Central memory CD8-positive, alpha-beta T cell (primary cell): ENCODE results near the gene SLX4IP.

Experiments used
- ATAC-seq: fragments of 150-1000 bp; cut with Tn5 transposase; replicated peaks from 2 replicates; pipeline ENCODE4 v1.10.0; 2022; ENCODE audit warnings: mild to moderate bottlenecking, moderate FRiP score, moderate number of reproducible peaks; ENCODE audit not compliant: poor library complexity, severe bottlenecking; ENCODE audit errors: extremely low read depth
- DNase-seq, 2 donors: peaks; one replicate each; pipeline ENCODE4 v3.0.0; 2021; ENCODE audit warnings: low spot score in 2 of 2
- H3K27ac Mint-ChIP-seq: one replicate; pipeline ENCODE4 v1.8.0; 2022; ENCODE audit warnings: low read depth, mild to moderate bottlenecking, moderate library complexity, mixed read lengths
- H3K27me3 Mint-ChIP-seq: one replicate; pipeline ENCODE4 v1.8.0; 2022; ENCODE audit warnings: mixed read lengths
- H3K36me3 Mint-ChIP-seq: one replicate; pipeline ENCODE4 v1.8.0; 2022; ENCODE audit warnings: mild to moderate bottlenecking, moderate library complexity, mixed read lengths; ENCODE audit not compliant: insufficient read depth
- H3K4me1 Mint-ChIP-seq: one replicate; pipeline ENCODE4 v1.8.0; 2022; ENCODE audit warnings: mixed read lengths
- H3K4me3 Mint-ChIP-seq: one replicate; pipeline ENCODE4 v1.8.0; 2022; ENCODE audit warnings: mild to moderate bottlenecking, moderate library complexity, mixed read lengths
- H3K9me3 Mint-ChIP-seq: one replicate; pipeline ENCODE4 v1.8.0; 2022; ENCODE audit warnings: mixed read lengths

The SLX4IP gene

GRCh38 chr20:10637031-10637559, 202.0 kb downstream of the SLX4IP start:
- no peak overlapping the region for H3K27ac Mint-ChIP-seq
- H3K4me1 Mint-ChIP-seq: no peaks in the 10 kb centered on the region
- H3K9me3 Mint-ChIP-seq: no peaks in the 10 kb centered on the region
- no peak for ATAC-seq
- no peak overlapping the region for H3K4me3 Mint-ChIP-seq
- peaks cover 3% of the 10 kb centered on the region for H3K36me3 Mint-ChIP-seq
- no peak for DNase-seq
- no peaks in the 10 kb centered on the region for H3K27me3 Mint-ChIP-seq

- Mint-ChIP-seq H3K27me3 (no peaks in the 10 kb centered on the region), H3K4me3 (no peak overlapping the region), H3K9me3 (no peaks in the 10 kb centered on the region), H3K36me3 (peaks cover 3% of the 10 kb centered on the region), H3K27ac (no peak overlapping the region), H3K4me1 (no peaks in the 10 kb centered on the region)
- no peak for DNase-seq
- ATAC-seq: no peak
Observed at GRCh38 chr20:10637563-10637962, 202.5 kb downstream of the SLX4IP start.

- H3K36me3 Mint-ChIP-seq: peaks cover 3% of the 10 kb centered on the region
- no peaks in the 10 kb centered on the region for H3K4me1 Mint-ChIP-seq
- no peak for DNase-seq
- no peaks in the 10 kb centered on the region for H3K9me3 Mint-ChIP-seq
- no peak for ATAC-seq
- no peak overlapping the region for H3K4me3 Mint-ChIP-seq
- no peak overlapping the region for H3K27ac Mint-ChIP-seq
- no peaks in the 10 kb centered on the region for H3K27me3 Mint-ChIP-seq
Observed at GRCh38 chr20:10639077-10639736, 204.1 kb downstream of the SLX4IP start.

- H3K4me1 Mint-ChIP-seq: no peaks in the 10 kb centered on the region
- H3K9me3 Mint-ChIP-seq: no peaks in the 10 kb centered on the region
- no peak for ATAC-seq
- no peaks in the 10 kb centered on the region for H3K27me3 Mint-ChIP-seq
- no peak overlapping the region for H3K4me3 Mint-ChIP-seq
- no peak for DNase-seq
- H3K27ac Mint-ChIP-seq: no peak overlapping the region
- peaks cover 3% of the 10 kb centered on the region for H3K36me3 Mint-ChIP-seq
Observed at GRCh38 chr20:10639737-10640556, 204.8 kb downstream of the SLX4IP start.

GRCh38 chr20:10640897-10641296, 205.8 kb downstream of the SLX4IP start:
- H3K4me3 Mint-ChIP-seq: no peak overlapping the region
- no peak for DNase-seq
- H3K4me1 Mint-ChIP-seq: no peaks in the 10 kb centered on the region
- no peak overlapping the region for H3K27ac Mint-ChIP-seq
- ATAC-seq: no peak
- H3K27me3 Mint-ChIP-seq: no peaks in the 10 kb centered on the region
- H3K9me3 Mint-ChIP-seq: no peaks in the 10 kb centered on the region
- peaks cover 3% of the 10 kb centered on the region for H3K36me3 Mint-ChIP-seq

- Mint-ChIP-seq H3K27me3 (no peaks in the 10 kb centered on the region), H3K4me3 (no peak overlapping the region), H3K27ac (no peak overlapping the region), H3K4me1 (no peaks in the 10 kb centered on the region), H3K9me3 (no peaks in the 10 kb centered on the region), H3K36me3 (peaks cover 3% of the 10 kb centered on the region)
- ATAC-seq (no peak), DNase-seq (no peak)
Observed at GRCh38 chr20:10641467-10641866, 206.4 kb downstream of the SLX4IP start.

GRCh38 chr20:10641893-10642292, 206.8 kb downstream of the SLX4IP start:
- DNase-seq: no peak
- no peak overlapping the region for H3K4me3 Mint-ChIP-seq
- H3K27me3 Mint-ChIP-seq: no peaks in the 10 kb centered on the region
- H3K36me3 Mint-ChIP-seq: peaks cover 2% of the 10 kb centered on the region
- no peaks in the 10 kb centered on the region for H3K9me3 Mint-ChIP-seq
- H3K4me1 Mint-ChIP-seq: no peaks in the 10 kb centered on the region
- ATAC-seq: no peak
- no peak overlapping the region for H3K27ac Mint-ChIP-seq

GRCh38 chr20:10642856-10643559, 207.9 kb downstream of the SLX4IP start:
- H3K36me3 Mint-ChIP-seq: peaks cover 1% of the 10 kb centered on the region
- DNase-seq: no peak
- no peak overlapping the region for H3K27ac Mint-ChIP-seq

GRCh38 chr20:10643560-10643873, 208.4 kb downstream of the SLX4IP start:
- Mint-ChIP-seq H3K9me3 (no peaks in the 10 kb centered on the region), H3K4me3 (no peak overlapping the region), H3K27me3 (peaks cover 14% of the 10 kb centered on the region), H3K27ac (no peak overlapping the region), H3K4me1 (no peaks in the 10 kb centered on the region), H3K36me3 (no peaks in the 10 kb centered on the region)
- DNase-seq: no peak
- no peak for ATAC-seq

More at GRCh38 chr20:10642856-10643559, 207.9 kb downstream of the SLX4IP start:
- no peaks in the 10 kb centered on the region for H3K9me3 Mint-ChIP-seq
- H3K27me3 Mint-ChIP-seq: peaks cover 9% of the 10 kb centered on the region
- no peaks in the 10 kb centered on the region for H3K4me1 Mint-ChIP-seq
- H3K4me3 Mint-ChIP-seq: no peak overlapping the region
- ATAC-seq: no peak

- Mint-ChIP-seq H3K27ac (no peak overlapping the region), H3K9me3 (no peaks in the 10 kb centered on the region), H3K4me3 (no peak overlapping the region), H3K36me3 (no peaks in the 10 kb centered on the region), H3K4me1 (no peaks in the 10 kb centered on the region), H3K27me3 (peaks cover 17% of the 10 kb centered on the region)
- no peak for DNase-seq
- no peak for ATAC-seq
Observed at GRCh38 chr20:10644458-10645204, 209.5 kb downstream of the SLX4IP start.

GRCh38 chr20:10645205-10645570, 210.1 kb downstream of the SLX4IP start:
- ATAC-seq: no peak
- H3K36me3 Mint-ChIP-seq: no peaks in the 10 kb centered on the region
- DNase-seq: no peak
- H3K4me3 Mint-ChIP-seq: no peak overlapping the region
- H3K27ac Mint-ChIP-seq: no peak overlapping the region
- H3K4me1 Mint-ChIP-seq: no peaks in the 10 kb centered on the region
- peaks cover 23% of the 10 kb centered on the region for H3K27me3 Mint-ChIP-seq
- no peaks in the 10 kb centered on the region for H3K9me3 Mint-ChIP-seq

- H3K4me1 Mint-ChIP-seq: no peaks in the 10 kb centered on the region
- no peak for ATAC-seq
- no peaks in the 10 kb centered on the region for H3K36me3 Mint-ChIP-seq
- no peak overlapping the region for H3K4me3 Mint-ChIP-seq
- H3K27ac Mint-ChIP-seq: no peak overlapping the region
- peaks cover 31% of the 10 kb centered on the region for H3K27me3 Mint-ChIP-seq
- H3K9me3 Mint-ChIP-seq: no peaks in the 10 kb centered on the region
- no peak for DNase-seq
Observed at GRCh38 chr20:10646006-10646405, 210.9 kb downstream of the SLX4IP start.
